Ovary (tissue), 9 donors: ENCODE measurements around the gene PFDN5. TPM values are rescaled to one million over a fixed set of nuclear protein-coding genes. Genes with fewer than 3 reads are reported as not detected.
A peak's percentile ranks its signal among the peaks of the same experiment; 100 is the strongest.

Experiments used
- DNase-seq, 5 donors: peaks; one replicate each; pipeline ENCODE4 v3.0.0-alpha.2; 2019 to 2020
- H3K27ac ChIP-seq, 2 donors: fragments of 200-600 bp; one replicate each; pipeline versions ENCODE4 v1.5.1 to v1.8.0; 2019 to 2022
- H3K27me3 ChIP-seq: fragments of 200-600 bp; one replicate; pipeline ENCODE4 v1.8.0; 2022
- H3K36me3 ChIP-seq: fragments of 200-600 bp; sonication (generic); one replicate; pipeline ENCODE4 v1.5.1; 2019
- H3K4me1 ChIP-seq: one replicate; pipeline ENCODE4 v1.8.1; 2013; ENCODE audit warnings: mild to moderate bottlenecking, moderate library complexity; ENCODE audit not compliant: insufficient read depth
- H3K4me3 ChIP-seq: fragments of 200-600 bp; sonication (generic); one replicate; pipeline ENCODE4 v1.5.1; 2017
- H3K9me3 ChIP-seq, 2 donors: fragments of 200-600 bp in 1 of 2; sonication (generic) in 1 of 2; one replicate each; pipeline versions ENCODE4 v1.5.1 to v1.8.1; 2013 to 2019; ENCODE audit warnings: mild to moderate bottlenecking in 1 of 2, moderate library complexity in 1 of 2
- CTCF ChIP-seq, 3 donors: fragments of 450-650 bp in 2 of 3; fragments of 200-600 bp in 1 of 3; IDR thresholded peaks; one replicate each; pipeline versions ENCODE4 v1.5.1 to v1.8.0; 2016 to 2022; ENCODE audit warnings: antibody characterized with exemption in 3 of 3, mild to moderate bottlenecking in 1 of 3
- EP300 ChIP-seq: sonication (generic); formaldehyde crosslinking; IDR thresholded peaks from one replicate; pipeline ENCODE4 v1.6.1; 2017; ENCODE audit warnings: antibody characterized with exemption
- POLR2A ChIP-seq: fragments of 450-650 bp; IDR thresholded peaks from one replicate; pipeline ENCODE4 v1.6.1; 2017; ENCODE audit warnings: antibody characterized with exemption, mild to moderate bottlenecking, moderate library complexity
- WGBS, 3 donors: extraction: QIAGEN DNeasy Blood & Tissue Kit in 1 of 3; methylation state at CpG; one replicate each; pipeline versions ENCODE4 v1.1.5 to v1.1.7; 2013 to 2017; 5-methylcytosine and 5-hydroxymethylcytosine counted together
- intact Hi-C, 4 donors: fragments of 100-400 bp; cut with DNase I; formaldehyde crosslinking; loops; one replicate each; pipeline versions ENCODE4 v1.11.0 to v1.15.1; 2022 to 2023
- polyA plus RNA-seq, 2 donors: library from polyadenylated mRNA; stranded (reverse); fragments of 200-250 nt in 1 of 2; fragments of 350-450 nt in 1 of 2; fragmentation: Illumina TruSeq in 1 of 2; extraction: RNeasy Lipid Tissue Mini Kit (QIAGEN cat#74804) in 1 of 2; gene quantifications; one replicate each; pipeline ENCODE4 v1.2.3, GENCODE V29; 2013 to 2014
- total RNA-seq, 7 donors: library from RNA; depleted of rRNA in 2 of 7; stranded (reverse); fragments of >200 nt in 2 of 7; fragmentation: NEBNext Ultra II Directional in 3 of 7; extraction: Animal tissue kit (Norgen Biotek cat#: 25700) in 3 of 7; gene quantifications; one replicate each; pipeline versions ENCODE4 v1.1.0 to v1.2.4, GENCODE V29; 2016 to 2023
- donor health status: DM: no; HTN: no; CAD: no; lungs with moderate emphysema.
- donor health status: DM: no; HTN: no; CAD: no.
- donor health status: Bipolar disorder and iron deficiency.
- donor health status: DM: yes; HTN: yes; CAD: no.
- donor health status: DM: no; HTN: no; CAD: no.
- donor health status: DM: yes; HTN: yes; CAD: no.

The PFDN5 gene
- total and polyA plus RNA-seq, 9 donors = 603 to 1,792 (median 954) TPM

GRCh38 chr12:53259891-53260290 lies 35.5 kb upstream of the PFDN5 start:
- WGBS, 3 donors = 74 to 84% (median 76%) methylated on average over 6 of the region's 6 CpGs
- H3K27ac ChIP-seq = no peak overlapping the region
- TF ChIP-seq CTCF (IDR thresholded peaks at IDR 0.05) = no peak
- TF ChIP-seq POLR2A = no peak
- no peak for TF ChIP-seq EP300
- intact Hi-C loops = no loop called here
- H3K36me3 ChIP-seq = no peaks in the 10 kb centered on the region
- no peaks in the 10 kb centered on the region for H3K4me1 ChIP-seq
- no peaks in the 10 kb centered on the region for H3K9me3 ChIP-seq
- no peak for DNase-seq
- no peaks in the 10 kb centered on the region for H3K27me3 ChIP-seq
- H3K4me3 ChIP-seq = no peak overlapping the region

- no peak overlapping the region for H3K27ac ChIP-seq
- no peaks in the 10 kb centered on the region for H3K9me3 ChIP-seq
- intact Hi-C loops = no loop called here
These were observed 29.6 kb upstream of the PFDN5 start for GRCh38 chr12:53265783-53266182.

GRCh38 chr12:53267306-53267998 lies 27.9 kb upstream of the PFDN5 start:
- Histone ChIP-seq H3K27ac (no peak overlapping the region), H3K9me3 (no peaks in the 10 kb centered on the region), H3K4me3 (peak overlapping the region; percentile 51), H3K36me3 (no peaks in the 10 kb centered on the region), H3K4me1 (peaks cover 5% of the 10 kb centered on the region), H3K27me3 (no peaks in the 10 kb centered on the region)
- 45 to 47% (median 46%) methylated on average over 18 of the region's 18 CpGs for WGBS, 3 donors
- DNase-seq = no peak
- intact Hi-C loops = no loop called here
- TF ChIP-seq CTCF (IDR thresholded peaks at IDR 0.05) (no peak), EP300 (no peak)

More at GRCh38 chr12:53265783-53266182, 29.6 kb upstream of the PFDN5 start:
- Histone ChIP-seq H3K36me3 (no peaks in the 10 kb centered on the region), H3K27me3 (no peaks in the 10 kb centered on the region), H3K4me1 (peaks cover 5% of the 10 kb centered on the region), H3K4me3 (no peak overlapping the region)
- 74 to 84% (median 78%) methylated on average over 2 of the region's 2 CpGs for WGBS, 3 donors
- DNase-seq = no peak
- no peak for TF ChIP-seq POLR2A
- no peak for TF ChIP-seq EP300
- TF ChIP-seq CTCF (IDR thresholded peaks at IDR 0.05) = no peak

GRCh38 chr12:53267999-53268629 lies 27.2 kb upstream of the PFDN5 start, which contains the start of gene ESPL1:
Gene ESPL1 (plus strand): TSS chr12:53268299. CDS start chr12:53268767, 468 bp downstream.
- H3K4me1 ChIP-seq = peaks cover 5% of the 10 kb centered on the region
- peak in 2 of 3 donors; percentile 39 to 50 for TF ChIP-seq CTCF (IDR thresholded peaks at IDR 0.05)
- no peak for TF ChIP-seq EP300
- no peak for TF ChIP-seq POLR2A
- peak within 1 kb of the TSS; percentile 51 for H3K4me3 ChIP-seq
- H3K27me3 ChIP-seq = no peaks in the 10 kb centered on the region
- WGBS, 3 donors = 0 to 1% (median 1%) methylated on average over 58 of the region's 58 CpGs
- no peaks in the 10 kb centered on the region for H3K36me3 ChIP-seq
- intact Hi-C loops = no loop called here
- H3K27ac ChIP-seq = no peak within 1 kb of the TSS
- peak; percentile 72 to 85 (median 79) for DNase-seq
- no peaks in the 10 kb centered on the region for H3K9me3 ChIP-seq
